LNCAP (cell line): ENCODE results near the gene PUS3.
A peak's percentile ranks its signal among the peaks of the same experiment; 100 is the strongest.

ENCODE experiments used
- TF ChIP-seq, protein P1 (sequence below): fragments of 450-650 bp; IDR thresholded peaks from 2 replicates; pipeline ENCODE4 v1.5.1; 2017; ENCODE audit warnings: mild to moderate bottlenecking

The PUS3 gene

DNA sequence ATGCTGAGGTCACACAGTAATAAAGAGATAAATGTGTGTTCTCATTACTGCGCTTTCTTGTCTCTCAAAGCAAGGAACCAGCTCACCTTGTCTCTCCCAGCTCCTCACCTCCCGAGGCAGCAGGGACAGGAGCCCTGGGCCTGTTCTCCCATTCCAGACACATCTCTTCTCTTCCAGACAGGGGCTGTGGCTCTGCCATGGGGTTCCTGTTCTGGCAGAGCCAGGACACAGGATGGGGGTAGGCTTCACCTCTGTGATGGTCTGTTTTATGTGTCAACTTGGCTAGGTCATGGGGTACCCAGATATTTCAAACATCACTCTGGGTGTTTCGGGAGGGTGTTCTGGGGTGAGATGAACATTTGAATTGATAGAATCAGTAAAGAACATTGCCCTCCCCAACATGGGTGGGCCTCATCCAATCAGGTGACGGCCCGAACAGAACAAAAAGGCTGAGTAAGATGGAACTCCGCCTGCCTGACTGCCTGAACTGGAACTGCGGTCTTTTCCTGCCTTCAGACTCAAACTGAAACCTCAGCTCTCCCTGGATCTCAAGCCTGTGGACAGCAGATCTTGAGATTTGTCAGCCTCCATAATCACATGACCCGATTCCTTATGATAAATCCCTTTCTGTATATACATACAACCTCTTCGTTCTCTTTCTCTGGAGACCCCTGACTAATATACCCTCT is 40.8 kb upstream of the PUS3 start:
- TF ChIP-seq, protein P1, sequence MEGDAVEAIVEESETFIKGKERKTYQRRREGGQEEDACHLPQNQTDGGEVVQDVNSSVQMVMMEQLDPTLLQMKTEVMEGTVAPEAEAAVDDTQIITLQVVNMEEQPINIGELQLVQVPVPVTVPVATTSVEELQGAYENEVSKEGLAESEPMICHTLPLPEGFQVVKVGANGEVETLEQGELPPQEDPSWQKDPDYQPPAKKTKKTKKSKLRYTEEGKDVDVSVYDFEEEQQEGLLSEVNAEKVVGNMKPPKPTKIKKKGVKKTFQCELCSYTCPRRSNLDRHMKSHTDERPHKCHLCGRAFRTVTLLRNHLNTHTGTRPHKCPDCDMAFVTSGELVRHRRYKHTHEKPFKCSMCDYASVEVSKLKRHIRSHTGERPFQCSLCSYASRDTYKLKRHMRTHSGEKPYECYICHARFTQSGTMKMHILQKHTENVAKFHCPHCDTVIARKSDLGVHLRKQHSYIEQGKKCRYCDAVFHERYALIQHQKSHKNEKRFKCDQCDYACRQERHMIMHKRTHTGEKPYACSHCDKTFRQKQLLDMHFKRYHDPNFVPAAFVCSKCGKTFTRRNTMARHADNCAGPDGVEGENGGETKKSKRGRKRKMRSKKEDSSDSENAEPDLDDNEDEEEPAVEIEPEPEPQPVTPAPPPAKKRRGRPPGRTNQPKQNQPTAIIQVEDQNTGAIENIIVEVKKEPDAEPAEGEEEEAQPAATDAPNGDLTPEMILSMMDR, result no peak

DNA sequence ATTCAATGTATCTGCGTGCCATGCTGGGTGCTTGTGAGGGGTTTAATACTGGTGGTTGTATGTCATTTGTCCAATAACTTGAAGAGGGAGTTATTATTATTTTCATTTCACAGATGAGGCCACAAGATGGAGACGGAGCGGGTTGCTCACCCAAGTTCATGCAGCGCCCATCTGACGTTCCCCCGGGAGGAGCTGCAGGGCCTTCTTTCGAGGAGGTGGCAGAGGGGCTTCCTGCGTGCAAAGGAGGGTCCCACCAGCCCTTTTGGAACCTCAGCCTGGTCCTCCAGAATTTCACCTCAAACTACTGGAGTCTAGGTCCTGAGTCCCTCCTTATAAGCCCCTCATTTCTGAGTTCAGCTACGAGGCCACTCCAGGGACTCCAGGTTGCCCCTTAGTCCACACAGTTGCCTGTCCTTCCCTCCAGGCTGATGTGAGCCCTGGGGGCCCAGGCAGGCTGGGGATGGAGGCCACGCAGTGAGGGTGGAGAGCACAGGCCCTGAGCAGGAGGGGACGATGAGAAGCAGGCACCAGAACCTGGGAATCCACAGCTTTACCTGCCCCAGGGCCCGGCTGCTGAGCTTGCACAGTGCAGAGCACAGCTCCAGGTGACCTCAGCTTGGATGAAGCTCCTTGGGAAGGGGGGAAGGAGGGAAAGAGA is 39.9 kb upstream of the PUS3 start:
- TF ChIP-seq, protein P1, result no peak

DNA sequence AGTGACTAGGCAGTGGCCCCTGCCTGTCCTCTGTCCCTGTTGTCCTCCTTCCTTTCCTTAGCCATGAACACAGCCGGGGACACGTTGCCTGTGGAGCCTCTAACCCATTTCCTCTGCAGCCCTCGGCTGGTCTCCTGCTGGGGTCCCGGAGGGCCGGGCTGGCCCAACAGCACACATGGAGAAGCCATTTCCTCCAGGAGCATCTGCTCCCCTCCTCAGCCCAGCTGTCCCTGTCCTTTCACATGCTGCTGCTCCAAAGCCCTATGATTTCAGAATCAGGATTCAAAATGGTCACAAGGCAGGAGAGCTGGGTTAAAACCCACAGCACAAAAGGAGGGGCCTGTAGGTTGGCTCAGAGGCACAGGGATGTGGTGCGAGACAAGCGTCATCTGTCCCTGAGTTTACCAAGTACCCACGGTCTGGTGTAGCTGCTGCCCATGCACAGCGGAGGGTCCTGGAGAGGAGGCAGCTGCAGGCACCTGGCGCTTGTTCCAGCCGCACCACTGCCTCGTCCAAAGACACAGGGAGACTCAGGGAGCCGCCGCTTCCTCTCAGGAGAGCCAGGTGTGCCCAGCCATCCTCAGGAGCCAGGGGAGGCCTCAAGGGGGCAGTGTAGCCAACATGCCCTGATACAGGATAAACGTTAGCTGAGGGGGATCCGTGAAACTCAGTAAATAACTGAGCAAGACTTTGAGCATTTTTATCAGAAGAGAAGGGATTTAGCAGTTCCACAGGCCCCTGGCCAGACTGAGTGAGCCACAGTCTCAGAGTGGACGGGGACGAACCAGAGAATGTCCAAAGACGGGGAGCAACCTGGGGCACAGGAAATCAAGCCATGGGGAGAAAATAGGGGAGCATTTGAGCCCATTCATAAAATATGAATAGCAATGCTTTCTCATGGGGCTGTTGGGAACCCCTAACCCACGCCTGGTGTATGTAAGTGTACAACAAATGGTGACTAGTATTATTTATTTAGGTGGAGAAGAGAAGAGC is 38.9 kb upstream of the PUS3 start:
- TF ChIP-seq, protein P1, result peak; percentile 87

DNA sequence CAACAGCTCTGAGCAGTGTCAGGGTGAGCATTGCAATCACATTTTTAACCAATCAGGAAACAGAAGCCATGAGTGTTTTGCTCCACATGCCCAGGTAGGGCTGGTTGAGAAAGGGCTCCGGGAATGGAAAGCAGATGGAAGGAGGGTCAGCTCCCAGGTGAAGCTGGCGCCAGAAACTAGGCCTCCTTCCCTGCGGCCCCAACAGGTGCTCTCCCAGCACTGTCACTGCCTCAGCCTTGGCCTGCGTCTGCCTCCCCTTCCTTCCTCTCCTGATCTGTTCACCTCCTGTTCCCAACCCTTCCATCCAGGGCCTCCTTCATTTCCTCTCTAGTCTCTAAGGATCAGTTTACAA is 38.2 kb upstream of the PUS3 start:
- TF ChIP-seq, protein P1, result no peak

DNA sequence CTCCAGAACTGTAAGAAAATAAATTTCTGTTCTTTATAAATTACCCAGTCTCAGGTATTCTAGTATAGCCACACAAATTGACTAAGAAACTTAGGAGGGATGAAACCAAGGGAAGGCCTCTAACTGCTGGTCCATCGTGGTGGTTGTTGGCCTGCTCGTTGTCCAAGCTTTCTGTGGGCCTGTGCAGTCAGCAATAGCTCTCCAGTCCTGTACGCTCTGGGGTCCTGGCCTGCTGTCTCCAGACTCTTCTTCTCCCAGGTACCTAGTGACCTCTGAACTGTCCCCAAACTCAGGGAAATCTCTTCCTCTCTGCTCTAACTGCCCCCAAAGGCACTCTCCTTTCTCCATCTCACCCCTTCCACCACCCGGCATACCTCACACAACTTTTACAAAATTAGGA is 37.1 kb upstream of the PUS3 start:
- TF ChIP-seq, protein P1, result no peak

DNA sequence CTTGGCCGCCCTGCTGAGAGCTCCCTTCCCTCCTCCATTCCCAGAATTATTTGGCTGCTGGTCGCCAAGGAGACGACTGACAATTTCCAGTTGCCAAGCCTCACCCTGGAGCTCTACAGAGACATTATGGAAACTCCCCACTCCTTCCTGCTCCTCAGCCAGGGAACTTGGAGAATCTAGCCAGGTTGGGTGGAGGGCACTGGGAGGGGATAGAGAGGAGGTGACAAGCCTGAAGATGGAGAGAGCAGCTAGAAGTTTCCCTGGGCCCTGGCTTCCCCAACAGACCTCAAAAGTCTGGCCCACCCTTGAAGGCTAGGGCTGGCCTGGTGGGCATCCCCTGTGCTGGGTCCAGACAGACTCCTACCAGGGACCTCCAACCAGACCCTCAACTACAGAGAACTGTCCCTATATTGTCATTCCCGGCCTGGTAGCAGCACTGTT is 36.1 kb upstream of the PUS3 start:
- TF ChIP-seq, protein P1, result no peak

DNA sequence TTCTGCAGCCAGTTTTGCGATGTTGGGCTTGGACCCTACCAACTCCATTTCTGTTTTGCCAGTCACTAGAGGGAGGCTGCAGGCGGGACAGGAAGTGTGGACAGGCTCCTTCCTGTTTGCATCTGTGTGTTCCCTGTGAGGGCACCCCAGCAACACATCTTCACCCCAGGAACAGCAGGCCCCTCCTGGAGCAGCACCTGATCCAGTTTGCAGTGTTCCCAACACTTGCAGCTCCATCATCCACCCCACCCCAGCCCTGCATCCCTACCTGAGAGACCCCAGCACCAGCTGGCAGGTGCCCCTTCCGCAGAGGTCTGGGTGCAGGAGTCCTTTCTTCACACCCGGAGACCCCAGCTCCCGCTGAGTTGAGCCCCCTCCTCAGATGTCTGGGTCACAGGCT is 35.4 kb upstream of the PUS3 start:
- TF ChIP-seq, protein P1, result no peak
